Nephron progenitor cell (in vitro differentiated cells): ENCODE data around the gene FRAT1.
A peak's percentile ranks its signal among the peaks of the same experiment; 100 is the strongest.

ENCODE experiments used
- DNase-seq: peaks from one replicate; pipeline ENCODE4 v3.0.0; 2021
- H3K27ac Mint-ChIP-seq: 2 replicates; pipeline ENCODE4 v1.8.0; 2021; ENCODE audit warnings: mild to moderate bottlenecking, moderate library complexity, mixed read lengths
- H3K27me3 Mint-ChIP-seq: 2 replicates; pipeline ENCODE4 v1.8.0; 2021; ENCODE audit warnings: mild to moderate bottlenecking, low read depth, mixed read lengths; ENCODE audit not compliant: poor library complexity
- H3K36me3 Mint-ChIP-seq: 2 replicates; pipeline ENCODE4 v1.8.0; 2021; ENCODE audit warnings: low read depth, mixed read lengths
- H3K4me1 Mint-ChIP-seq: 2 replicates; pipeline ENCODE4 v1.8.0; 2021; ENCODE audit warnings: mixed read lengths
- H3K4me3 Mint-ChIP-seq: 2 replicates; pipeline ENCODE4 v1.8.0; 2021; ENCODE audit warnings: mild to moderate bottlenecking, moderate library complexity, mixed read lengths
- H3K9me3 Mint-ChIP-seq: 2 replicates; pipeline ENCODE4 v1.8.0; 2021; ENCODE audit warnings: mild to moderate bottlenecking, moderate library complexity, mixed read lengths
- CTCF ChIP-seq: fragments of 200-600 bp; sonication (generic); IDR thresholded peaks from 2 replicates; pipeline ENCODE4 v1.5.0; 2021; ENCODE audit warnings: antibody characterized with exemption

The FRAT1 gene

GRCh38 chr10:97358349-97358748 lies 39.3 kb downstream of the FRAT1 start:
- no peak overlapping the region for H3K4me3 Mint-ChIP-seq
- H3K27ac Mint-ChIP-seq: no peak overlapping the region
- H3K9me3 Mint-ChIP-seq: no peaks in the 10 kb centered on the region
- peaks cover 6% of the 10 kb centered on the region for H3K4me1 Mint-ChIP-seq
- H3K36me3 Mint-ChIP-seq: peaks cover 30% of the 10 kb centered on the region
- peaks cover 6% of the 10 kb centered on the region for H3K27me3 Mint-ChIP-seq
- no peak for TF ChIP-seq CTCF
- no peak for DNase-seq

DNA sequence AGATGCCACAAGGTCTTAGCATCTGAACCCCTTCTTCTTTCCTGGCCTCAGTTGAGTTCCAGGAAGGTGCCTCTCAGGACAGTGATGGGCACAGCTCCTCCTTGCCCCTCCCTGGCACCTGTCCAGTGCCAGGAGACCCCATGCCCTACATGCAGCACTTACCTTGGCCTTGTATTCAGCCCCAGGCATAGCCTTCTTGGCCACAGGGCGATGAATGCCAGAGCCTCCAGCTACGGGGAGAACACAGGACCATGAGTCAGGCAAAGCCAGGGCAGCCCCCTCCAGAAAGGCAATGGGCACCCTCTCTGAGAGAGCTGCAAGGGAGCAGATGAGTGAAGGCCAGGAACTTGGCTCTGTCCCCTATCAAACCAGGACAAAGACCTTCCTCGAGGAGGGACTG lies 39.7 kb downstream of the FRAT1 start:
- Mint-ChIP-seq H3K36me3 (peaks cover 32% of the 10 kb centered on the region), H3K27ac (no peak overlapping the region), H3K4me1 (peaks cover 6% of the 10 kb centered on the region), H3K9me3 (no peaks in the 10 kb centered on the region), H3K27me3 (peaks cover 6% of the 10 kb centered on the region), H3K4me3 (no peak overlapping the region)
- no peak for DNase-seq
- no peak for TF ChIP-seq CTCF

DNA sequence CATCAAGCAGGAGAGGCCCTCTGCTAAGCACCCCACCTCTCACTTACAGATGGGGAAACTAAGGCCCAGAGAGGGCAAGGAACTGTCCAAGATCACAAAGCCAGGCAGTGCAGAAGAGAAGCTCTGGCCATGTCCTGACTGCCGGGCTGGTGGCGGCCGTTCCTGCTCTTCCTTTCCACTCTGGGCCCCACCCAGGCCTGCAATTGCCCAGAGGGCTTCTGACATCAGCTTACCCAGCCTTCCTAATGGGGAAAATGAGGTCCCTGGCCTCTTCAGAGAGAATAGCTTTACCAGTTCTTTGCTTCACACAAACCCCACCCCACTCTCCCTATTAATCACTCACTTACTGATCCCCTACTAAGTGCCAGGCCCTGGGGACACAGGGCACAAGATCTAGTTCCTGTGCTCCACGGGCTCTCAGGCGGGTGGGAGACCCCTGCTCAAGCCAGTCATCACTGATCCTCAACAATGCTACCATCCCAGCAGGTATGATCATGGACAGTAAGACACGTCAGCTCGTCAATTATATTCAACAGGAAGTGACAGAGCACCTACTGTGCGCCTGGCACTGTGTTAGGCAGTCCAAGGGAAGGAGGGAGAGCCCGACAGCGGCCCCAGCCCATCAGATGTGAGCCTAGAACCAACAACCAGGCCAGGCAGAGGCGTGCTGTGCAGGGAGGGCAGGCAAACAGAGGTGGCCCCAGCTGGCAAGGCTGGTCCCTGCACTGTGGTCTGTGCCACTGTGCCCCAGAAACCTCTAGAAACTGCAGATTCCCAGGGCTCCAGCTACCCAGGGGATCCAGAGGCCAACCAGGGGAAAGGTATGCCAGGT lies 41.9 kb downstream of the FRAT1 start:
- TF ChIP-seq CTCF: no peak
- DNase-seq: no peak
- H3K4me1 Mint-ChIP-seq: peaks cover under 1% of the 10 kb centered on the region
- H3K9me3 Mint-ChIP-seq: no peaks in the 10 kb centered on the region
- H3K36me3 Mint-ChIP-seq: peaks cover 47% of the 10 kb centered on the region
- peaks cover 6% of the 10 kb centered on the region for H3K27me3 Mint-ChIP-seq
- H3K4me3 Mint-ChIP-seq: no peak overlapping the region
- H3K27ac Mint-ChIP-seq: peak overlapping the region; percentile 75

- H3K4me1 Mint-ChIP-seq: no peaks in the 10 kb centered on the region
- H3K27ac Mint-ChIP-seq: no peak overlapping the region
- no peak for DNase-seq
- no peak for TF ChIP-seq CTCF
- no peak overlapping the region for H3K4me3 Mint-ChIP-seq
- peaks cover 6% of the 10 kb centered on the region for H3K27me3 Mint-ChIP-seq
- peaks cover 42% of the 10 kb centered on the region for H3K36me3 Mint-ChIP-seq
- H3K9me3 Mint-ChIP-seq: no peaks in the 10 kb centered on the region
Observed at GRCh38 chr10:97361537-97361901, 42.4 kb downstream of the FRAT1 start.

GRCh38 chr10:97362310-97363033 lies 43.4 kb downstream of the FRAT1 start:
- no peaks in the 10 kb centered on the region for H3K9me3 Mint-ChIP-seq
- DNase-seq: no peak
- peaks cover 45% of the 10 kb centered on the region for H3K36me3 Mint-ChIP-seq
- no peak overlapping the region for H3K4me3 Mint-ChIP-seq
- no peak for TF ChIP-seq CTCF
- peaks cover 6% of the 10 kb centered on the region for H3K27me3 Mint-ChIP-seq
- H3K27ac Mint-ChIP-seq: no peak overlapping the region
- H3K4me1 Mint-ChIP-seq: no peaks in the 10 kb centered on the region
